ENCODE results near the gene MBLAC1.

Gene MBLAC1

DNA sequence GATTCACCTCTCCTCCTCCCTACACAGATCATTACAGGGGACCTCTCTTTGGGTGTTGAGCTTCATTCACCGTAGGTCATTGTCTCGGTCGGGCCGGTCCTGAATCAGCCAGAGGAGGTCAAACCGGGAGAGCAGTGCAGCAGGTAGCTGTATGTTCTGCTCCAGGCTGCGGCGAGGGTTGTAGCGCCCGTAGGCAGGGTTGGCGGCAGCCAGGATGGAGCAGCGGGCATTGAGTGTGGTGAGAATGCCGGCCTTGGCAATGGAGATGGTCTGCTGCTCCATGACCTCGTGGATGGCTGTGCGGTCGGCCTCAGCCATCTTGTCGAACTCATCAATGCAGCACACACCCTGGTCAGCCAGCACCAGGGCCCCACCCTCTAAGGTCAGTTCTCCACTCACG, 31.1 kb upstream of the MBLAC1 start:
- in situ Hi-C loops (cut with MboI; ENCODE audit: low sequenced_read_pairs): no loop called here

DNA sequence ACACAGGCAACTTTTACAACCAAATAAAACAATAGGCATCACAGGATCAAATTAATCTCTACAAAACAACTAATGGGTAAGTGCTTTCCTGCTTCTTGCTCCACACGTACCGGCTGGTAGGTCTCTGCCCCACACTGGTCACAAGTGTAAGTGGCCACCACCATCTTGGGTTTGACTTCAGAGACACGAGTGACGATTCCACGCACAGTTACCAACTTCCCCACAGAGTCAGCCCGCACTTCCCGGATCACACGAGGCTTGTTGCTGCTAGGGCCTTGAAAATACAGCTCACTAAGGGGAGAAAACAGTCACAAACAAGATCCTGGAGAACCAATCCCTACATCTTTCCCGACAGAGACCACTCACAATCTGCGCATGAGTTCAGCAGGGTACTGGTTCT, 27.9 kb upstream of the MBLAC1 start:
- in situ Hi-C loops (cut with MboI; ENCODE audit: low sequenced_read_pairs): no loop called here

DNA sequence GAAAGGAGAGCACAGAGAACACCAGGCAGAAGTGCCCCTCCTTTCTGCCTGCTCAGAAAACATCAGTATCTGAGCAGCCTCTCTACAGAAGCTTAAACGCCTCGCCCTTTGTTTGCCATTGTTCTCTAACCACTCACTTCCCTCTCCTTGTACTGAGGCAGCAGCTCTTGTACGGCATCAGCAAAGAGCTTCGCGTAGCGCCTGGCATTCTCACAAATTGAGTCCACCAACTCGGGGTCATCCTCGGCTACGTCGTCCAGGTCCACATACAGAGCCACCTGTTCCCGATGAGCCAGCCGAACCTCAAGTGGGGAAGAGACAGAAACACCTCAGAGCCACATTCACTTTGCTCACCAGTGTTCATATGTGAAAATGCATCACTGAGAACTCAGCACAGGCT, 27.3 kb upstream of the MBLAC1 start:
- in situ Hi-C loops (cut with MboI; ENCODE audit: low sequenced_read_pairs): no loop called here

DNA sequence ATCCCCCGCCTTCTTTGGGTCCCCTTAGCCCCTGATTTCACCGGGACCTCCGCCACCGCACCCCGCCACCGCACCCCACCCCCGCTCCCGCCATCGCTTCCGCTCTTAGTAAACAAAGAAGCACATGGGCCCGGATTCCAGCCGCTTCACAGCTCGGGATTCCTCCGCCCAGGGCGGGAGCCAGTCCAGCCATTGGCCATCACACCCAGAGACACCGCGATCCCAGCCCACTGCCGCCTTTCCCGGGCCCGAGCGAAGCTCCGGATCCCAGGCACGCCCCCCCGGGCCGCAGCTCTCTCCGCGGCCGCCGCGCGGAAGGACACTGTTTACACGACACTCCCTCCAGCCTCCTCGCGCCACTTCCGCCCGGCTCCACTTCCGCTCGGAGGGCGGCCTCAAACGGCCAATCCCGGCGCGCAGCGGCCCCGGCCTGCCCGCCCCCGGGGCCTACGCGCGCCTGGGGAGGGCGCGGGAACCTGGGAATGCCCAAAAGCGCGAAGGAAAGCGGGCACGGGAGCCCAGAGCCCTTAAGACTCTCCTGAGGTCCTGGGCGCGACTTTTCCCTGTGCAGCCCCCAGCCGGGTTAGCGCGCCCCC, 26.2 kb upstream of the MBLAC1 start:
- in situ Hi-C loops (cut with MboI; ENCODE audit: low sequenced_read_pairs): no loop called here

DNA sequence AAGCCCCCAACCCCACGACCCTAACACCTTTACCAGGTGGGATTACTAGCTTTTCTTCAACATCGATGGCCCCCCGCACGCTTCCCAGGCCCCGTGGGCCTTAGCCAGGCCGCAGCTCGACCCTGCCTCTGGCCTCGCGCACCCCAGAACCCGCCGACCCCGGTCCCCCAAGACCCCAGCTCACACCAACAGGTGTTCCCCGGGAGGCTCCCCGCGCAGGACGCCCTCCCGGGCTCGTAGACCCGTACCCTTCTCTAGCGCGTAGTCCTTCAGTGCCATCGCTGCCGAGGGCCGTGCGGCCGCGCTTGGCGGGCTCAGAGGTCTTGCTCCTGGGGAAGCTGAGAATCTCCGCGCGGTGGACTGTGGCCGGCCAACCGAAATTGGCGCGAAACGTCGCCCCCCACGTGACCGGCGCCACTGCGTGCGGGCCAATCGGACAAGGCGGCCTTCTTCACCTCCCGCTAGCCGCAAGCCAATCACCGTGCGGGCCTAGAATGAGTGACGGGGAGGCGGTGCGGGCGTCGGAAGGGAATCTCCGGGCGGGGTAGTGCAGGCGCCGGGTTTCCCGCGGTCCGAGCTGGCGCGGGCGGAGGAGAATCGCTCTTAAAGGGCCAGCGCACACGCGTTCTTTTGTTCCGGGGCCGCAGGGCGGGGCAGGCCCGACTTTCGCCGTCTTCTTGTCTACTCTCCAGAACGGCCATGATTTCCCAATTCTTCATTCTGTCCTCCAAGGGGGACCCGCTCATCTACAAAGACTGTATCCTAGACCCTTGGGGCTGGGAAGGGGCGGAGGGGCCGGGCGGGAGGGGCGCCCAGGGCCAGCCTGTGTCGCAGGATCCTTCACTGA, 25.5 kb upstream of the MBLAC1 start, which contains the start of the genes AP4M1 and MCM7:
Gene AP4M1, plus strand, starts transcription at position 628 of the 847 bp plus-strand sequence. Its CDS starts 72 bp downstream, at position 700.
Gene MCM7, minus strand, starts transcription at position 382 of the 847 bp plus-strand sequence. Its CDS starts 103 bp downstream, at position 279.
- in situ Hi-C loops (cut with MboI; ENCODE audit: low sequenced_read_pairs): no loop called here

DNA sequence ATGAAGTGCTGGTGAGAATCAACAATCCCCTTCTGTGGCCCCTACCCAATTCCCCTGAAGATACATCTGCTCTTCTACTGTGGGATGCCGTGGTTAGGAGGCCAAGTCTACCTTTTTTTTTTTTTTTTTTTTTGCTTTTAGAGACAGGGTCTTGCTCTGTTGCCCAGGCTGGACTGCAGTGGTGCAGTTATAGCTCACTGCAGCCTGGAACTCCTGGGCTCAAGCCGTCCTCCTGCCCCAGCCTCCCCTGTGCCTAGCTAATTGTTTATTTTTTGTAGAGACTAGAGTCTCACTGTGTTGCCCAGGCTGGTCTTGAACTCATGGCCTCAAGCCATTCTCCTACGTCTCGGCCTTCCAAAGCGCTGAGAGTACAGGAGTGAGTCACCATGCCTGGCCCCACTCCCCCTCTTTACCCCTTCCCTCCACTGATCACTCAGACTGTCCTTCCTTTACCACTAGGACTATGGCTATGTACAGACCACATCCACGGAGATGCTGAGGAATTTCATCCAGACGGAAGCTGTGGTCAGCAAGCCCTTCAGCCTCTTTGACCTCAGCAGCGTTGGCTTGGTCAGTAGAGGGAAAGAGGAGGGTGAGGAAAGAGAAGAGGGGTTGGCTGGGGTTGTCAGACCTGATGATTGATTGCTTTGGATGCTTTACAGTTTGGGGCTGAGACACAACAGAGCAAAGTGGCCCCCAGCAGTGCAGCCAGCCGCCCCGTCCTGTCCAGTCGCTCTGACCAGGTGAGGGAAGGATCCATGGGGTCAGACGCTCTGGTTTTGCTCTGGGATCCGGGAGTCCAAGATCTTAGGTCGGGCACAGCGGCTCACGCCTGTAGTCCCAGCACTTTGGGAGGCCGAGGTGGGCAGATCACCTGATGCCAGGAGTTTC, 23.6 kb upstream of the MBLAC1 start:
- in situ Hi-C loops (cut with MboI; ENCODE audit: low sequenced_read_pairs): no loop called here

DNA sequence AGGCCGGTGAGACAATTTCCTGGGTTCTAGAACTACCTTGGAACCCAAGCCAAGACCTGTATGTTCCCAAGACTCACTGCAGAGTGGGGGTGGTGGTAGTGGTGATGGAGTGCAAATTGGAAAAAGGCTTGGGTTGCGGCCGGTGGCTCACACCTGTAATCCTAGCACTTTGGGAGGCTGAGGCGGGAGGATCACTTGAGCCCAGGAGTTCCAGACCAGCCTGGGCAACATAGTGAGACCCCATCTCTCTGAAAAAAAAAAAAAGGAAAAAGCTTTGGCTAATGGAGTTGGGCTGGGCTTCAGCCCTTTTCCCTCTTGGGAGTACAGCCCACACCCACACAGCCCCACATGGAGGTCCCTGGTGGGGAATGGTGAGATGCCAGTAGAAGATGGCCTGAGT, 21.2 kb upstream of the MBLAC1 start:
- in situ Hi-C loops (cut with MboI; ENCODE audit: low sequenced_read_pairs): no loop called here

DNA sequence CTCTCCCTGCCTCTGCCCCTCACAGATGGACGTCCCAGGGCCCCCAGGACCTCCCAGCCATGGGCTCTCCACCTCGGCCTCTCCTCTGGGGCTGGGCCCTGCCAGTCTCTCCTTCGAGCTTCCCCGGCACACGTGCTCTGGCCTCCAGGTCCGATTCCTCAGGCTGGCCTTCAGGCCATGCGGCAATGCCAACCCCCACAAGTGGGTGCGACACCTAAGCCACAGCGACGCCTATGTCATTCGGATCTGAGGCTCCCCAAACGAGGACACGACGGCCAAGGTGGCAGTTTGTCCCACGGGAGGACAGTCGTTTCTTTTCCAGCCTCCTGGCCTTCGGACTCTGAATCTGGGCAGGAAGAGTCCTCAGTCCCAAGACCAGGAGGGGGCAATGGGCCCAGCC, 20.1 kb upstream of the MBLAC1 start:
- in situ Hi-C loops (cut with MboI; ENCODE audit: low sequenced_read_pairs): no loop called here

DNA sequence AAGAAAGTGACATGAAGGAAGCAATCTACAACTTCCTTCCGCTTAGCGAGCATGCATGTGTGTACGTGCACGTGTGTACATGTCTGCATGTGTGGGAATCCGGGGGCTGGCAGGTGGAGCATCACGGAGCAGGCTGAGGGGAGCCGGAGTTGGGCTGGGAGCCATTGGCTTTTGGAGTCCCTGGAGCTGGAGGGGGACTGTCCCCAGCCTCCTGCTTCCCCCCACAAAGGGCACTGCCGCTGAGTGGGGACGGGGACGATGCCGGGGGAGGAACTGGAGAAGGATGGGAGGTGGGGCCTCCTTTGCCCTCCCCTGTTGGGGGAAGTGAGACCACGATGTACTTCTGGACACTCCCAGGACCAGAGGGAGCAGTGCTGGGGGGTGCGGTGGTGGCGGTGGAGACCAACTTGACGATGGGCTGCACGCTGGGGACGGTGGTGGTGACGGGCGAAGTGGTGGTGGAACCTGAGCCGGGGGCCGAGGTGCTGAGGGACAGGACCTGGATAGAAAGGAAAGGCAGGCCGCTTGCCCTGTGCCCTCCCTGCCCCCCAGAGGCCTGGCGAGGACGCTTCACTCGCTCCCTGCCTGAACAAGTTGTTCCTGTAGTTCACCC, 19.5 kb upstream of the MBLAC1 start:
- in situ Hi-C loops (cut with MboI; ENCODE audit: low sequenced_read_pairs): no loop called here

DNA sequence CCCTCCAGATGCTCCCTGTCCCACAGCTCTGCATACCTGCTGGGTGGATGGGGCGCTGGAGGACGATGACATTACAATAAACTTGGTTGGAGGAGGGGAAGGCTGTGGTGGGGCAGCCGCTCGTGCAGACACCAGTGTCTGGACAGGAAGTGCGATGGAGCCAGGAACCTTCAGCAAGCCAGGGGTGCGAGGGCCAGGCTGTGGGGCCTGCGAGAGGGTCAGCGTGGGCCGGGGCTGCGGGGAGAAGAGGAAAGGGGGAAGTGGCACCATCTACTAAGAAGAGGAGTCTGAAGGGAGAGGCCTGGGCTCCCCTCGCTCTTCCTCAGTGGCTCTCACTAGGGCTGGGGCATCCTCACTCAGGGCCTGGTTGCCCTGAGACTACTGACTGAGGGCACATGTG, 18.9 kb upstream of the MBLAC1 start:
- in situ Hi-C loops (cut with MboI; ENCODE audit: low sequenced_read_pairs): no loop called here

DNA sequence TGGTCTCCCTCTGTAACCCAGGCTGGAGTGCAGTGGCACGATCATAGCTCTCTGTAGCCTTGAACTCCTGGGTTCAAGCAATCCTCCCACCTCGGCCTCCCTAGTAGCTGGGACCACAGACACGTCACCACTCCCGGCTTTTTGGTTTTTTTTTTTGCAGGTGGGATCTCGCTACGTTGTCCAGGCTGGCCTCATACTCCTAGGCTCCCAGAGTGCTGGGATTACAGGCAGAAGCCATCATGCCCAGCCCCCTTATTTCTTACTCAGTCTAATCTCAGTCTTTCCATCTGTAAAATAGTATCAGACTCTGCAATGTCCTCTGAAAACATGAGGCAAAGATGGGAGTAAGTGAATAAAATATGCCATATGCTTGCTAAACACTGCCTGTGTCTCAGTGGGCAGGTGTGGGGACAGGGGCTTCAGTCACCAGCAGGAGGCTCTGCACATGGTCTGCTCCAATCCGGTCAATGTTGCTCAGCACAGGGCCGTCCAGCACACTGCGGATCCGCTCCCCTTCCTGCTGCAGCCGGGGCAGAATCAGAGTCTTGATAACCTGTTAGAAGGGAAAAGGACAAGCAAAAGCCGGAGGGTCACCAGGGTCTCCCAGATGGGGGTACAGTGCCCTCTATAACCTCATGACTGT, 17.1 kb upstream of the MBLAC1 start:
- in situ Hi-C loops (cut with MboI; ENCODE audit: low sequenced_read_pairs): no loop called here

DNA sequence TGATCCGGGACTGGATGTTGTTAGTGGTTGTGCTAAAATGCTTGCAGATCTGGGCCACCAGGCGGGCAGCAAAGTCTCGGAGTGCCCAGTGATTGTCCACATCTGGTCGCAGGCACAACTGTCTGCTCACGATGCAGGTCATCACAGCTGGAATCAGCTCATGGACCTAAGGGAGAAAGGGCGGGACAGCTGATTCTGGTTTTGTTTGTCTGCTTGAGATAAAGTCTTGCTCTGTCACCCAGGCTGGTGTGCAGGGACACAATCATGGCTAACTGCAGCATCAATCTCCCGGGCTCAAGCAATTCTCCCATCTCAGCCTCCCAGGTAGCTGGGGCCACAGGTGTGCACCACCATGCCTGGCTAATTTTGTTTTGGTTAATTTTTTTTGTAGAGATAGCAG, 15.6 kb upstream of the MBLAC1 start:
- in situ Hi-C loops (cut with MboI; ENCODE audit: low sequenced_read_pairs): no loop called here

DNA sequence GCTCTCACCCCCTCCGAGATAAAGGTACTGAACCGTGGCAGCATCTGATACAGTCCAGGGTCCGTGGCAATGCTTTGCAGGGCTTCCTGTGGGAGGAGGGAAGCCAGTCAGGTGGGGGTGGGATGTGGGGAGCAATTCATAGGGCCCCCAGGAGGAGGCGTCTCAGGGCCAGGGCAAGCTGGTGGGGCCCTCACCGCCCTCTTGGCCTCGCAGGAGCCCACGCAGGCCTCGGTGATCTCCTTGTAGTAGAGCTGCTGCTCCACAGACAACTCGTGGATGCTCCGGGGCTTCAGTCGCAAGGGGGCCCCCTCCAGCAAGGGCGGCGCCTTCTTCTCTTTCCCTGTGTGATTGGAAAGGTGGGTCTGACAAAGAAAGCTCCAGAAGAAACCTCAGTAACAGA, 14.9 kb upstream of the MBLAC1 start:
- in situ Hi-C loops (cut with MboI; ENCODE audit: low sequenced_read_pairs): no loop called here

DNA sequence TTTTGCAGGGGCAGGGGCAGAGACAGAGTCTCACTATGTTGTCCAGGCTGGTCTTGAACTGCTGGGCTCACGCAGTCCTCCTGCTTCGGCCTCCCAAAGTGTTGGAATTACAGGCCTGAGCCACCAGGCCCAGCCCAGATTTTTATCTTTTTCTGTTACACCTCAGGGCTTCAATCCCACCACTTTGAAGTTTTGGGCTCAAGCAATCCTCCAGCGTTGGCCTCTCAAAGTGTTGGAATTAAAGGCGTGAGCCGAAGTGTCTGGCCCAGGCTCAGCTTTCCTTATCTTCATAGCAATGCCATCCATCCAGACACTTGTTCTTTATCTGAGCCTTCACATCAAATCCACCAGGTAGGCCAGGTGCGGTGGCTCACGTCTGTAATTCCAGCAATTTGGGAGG, 11.7 kb upstream of the MBLAC1 start:
- in situ Hi-C loops (cut with MboI; ENCODE audit: low sequenced_read_pairs): no loop called here

DNA sequence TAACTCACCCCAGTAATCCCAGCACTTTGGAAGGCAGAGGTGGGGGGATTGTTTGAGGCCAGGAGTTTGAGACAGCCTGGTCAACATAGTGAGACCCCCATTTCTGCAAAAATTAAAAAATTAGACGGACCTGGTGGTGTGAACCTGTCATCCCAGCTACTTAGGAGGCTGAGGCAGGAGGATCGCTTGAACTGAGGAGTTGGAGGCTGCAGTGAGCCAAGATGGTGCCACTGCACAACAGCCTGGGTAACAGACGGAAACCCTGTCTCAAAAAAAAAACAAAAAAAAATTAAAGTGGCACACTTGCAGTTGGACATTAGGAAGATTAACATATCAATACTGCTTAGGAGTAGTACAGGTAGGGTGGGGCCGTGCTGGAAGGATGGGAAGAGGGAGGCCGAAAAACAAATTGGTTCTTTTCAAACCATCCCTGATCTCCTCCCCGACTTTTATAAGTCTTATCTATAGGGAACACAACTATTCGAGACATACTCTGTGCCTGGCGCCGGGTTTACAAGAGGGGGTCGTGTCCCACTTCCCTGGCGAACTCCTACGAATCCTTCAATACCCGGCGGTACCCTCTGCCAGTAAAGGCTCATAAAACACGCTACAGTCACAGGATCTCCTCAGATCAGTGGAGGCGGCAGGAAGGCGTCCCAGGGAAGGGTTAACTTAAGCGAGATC, 8.2 kb upstream of the MBLAC1 start:
- in situ Hi-C loops (cut with MboI; ENCODE audit: low sequenced_read_pairs): no loop called here

DNA sequence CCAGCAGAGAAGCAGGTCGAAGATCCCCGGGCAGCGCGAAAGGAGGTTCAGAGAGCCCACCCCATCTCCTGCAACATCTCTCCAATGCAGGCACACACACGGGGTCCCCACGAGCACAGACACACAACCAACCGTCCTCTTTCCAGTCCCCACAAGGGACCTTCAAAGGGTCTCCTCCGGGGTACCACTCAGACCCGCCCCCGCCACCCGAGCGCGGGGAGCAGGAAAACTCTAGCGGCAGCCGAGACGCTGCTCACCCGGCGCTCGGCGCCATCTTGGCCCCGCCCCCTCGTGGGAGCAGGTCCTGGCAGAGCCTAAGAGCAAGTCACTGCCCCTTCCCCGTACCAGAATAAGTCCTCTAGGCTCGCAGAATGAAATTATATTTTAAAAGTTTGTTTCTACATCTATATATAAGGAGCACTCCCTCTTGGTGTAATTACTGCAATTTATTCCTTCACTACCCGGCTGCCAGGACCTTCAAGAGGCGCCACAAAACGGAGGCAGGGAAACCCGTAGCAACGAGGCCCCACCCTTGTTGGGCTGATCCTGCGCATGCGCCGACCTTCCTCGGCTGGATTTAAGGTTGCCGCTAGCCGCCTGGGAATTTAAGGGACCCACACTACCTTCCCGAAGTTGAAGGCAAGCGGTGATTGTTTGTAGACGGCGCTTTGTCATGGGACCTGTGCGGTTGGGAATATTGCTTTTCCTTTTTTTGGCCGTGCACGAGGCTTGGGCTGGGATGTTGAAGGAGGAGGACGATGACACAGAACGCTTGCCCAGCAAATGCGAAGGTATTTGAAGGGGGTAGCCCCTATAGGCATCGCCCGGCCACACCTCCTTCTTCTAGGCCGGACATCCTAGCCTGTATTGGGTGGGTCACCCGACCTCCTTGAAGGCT, 7.4 kb upstream of the MBLAC1 start, which contains the start of the genes CNPY4 and TAF6:
Gene CNPY4, plus strand, starts transcription at position 563 of the 898 bp plus-strand sequence. Its CDS starts 111 bp downstream, at position 674.
Gene TAF6, minus strand, starts transcription at position 287 of the 898 bp plus-strand sequence. CDS start 5,149 bp downstream, outside the sequence.
- in situ Hi-C loops (cut with MboI; ENCODE audit: low sequenced_read_pairs): no loop called here

DNA sequence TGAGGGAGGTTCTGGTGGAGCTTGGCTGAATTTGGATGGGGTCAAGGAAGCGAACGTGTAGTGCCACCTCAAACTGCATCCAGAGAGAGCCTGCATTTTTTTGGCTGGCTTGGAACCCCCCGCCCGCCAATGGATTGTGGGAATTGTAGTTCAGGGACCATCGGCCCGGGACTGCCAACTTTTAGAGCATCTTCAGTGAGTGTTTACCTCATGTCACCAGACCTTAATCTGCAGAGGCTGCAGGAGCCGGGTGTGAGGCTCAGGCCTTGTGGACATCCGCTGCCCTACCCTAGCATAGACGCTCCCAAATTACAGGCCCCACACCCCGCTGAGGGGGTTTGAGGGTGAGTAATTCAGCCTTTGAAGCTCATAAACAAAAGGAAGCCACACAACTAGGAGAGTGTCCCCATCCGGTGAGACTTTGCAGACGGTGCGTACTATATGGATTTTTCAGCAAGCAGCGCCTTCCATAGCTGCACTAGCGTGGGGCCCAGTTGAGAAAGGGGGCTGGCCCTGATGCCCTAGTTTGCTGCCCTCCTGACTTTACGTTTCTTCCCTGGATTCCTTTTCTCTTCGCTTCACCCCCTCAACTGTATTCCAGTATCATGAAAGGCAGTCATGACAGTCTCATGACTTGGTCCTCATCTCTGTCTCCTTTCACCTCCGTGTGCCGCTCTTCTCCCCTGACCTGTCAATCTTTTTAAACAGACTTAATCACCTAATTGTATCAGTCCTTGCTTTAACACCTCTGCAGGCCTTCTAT, 6.6 kb upstream of the MBLAC1 start:
- in situ Hi-C loops (cut with MboI; ENCODE audit: low sequenced_read_pairs): no loop called here

DNA sequence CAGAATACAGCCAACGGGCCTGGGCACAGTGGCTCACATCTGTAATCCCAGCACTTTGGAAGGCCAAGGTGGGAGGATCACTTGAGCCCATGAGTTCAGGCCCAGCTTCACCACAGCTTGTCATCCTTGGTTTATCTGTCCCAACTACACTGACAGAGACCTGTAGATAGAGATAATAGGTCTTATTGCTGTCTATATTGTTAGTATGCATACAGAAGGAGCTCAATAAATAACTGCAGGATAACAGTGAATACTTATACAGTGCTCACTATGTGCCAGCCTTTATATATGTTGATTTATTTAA, 6.1 kb upstream of the MBLAC1 start:
- in situ Hi-C loops (cut with MboI; ENCODE audit: low sequenced_read_pairs): no loop called here

Measured in HL-60/S4 (cell line).